HG03439 (cell line): ENCODE measurements around the gene USP32.
"Not testable (repeated sequence)": the region's sequence is repeated elsewhere in the genome, so short reads cannot be mapped to it uniquely, and the experiment has no call there.

Experiments used
- ATAC-seq: cut with Tn5 transposase; IDR thresholded peaks from one replicate; pipeline ENCODE4 v1.9.1; 2021; ENCODE audit warnings: mild to moderate bottlenecking, moderate library complexity; ENCODE audit not compliant: unreplicated experiment

Gene USP32, protein sequence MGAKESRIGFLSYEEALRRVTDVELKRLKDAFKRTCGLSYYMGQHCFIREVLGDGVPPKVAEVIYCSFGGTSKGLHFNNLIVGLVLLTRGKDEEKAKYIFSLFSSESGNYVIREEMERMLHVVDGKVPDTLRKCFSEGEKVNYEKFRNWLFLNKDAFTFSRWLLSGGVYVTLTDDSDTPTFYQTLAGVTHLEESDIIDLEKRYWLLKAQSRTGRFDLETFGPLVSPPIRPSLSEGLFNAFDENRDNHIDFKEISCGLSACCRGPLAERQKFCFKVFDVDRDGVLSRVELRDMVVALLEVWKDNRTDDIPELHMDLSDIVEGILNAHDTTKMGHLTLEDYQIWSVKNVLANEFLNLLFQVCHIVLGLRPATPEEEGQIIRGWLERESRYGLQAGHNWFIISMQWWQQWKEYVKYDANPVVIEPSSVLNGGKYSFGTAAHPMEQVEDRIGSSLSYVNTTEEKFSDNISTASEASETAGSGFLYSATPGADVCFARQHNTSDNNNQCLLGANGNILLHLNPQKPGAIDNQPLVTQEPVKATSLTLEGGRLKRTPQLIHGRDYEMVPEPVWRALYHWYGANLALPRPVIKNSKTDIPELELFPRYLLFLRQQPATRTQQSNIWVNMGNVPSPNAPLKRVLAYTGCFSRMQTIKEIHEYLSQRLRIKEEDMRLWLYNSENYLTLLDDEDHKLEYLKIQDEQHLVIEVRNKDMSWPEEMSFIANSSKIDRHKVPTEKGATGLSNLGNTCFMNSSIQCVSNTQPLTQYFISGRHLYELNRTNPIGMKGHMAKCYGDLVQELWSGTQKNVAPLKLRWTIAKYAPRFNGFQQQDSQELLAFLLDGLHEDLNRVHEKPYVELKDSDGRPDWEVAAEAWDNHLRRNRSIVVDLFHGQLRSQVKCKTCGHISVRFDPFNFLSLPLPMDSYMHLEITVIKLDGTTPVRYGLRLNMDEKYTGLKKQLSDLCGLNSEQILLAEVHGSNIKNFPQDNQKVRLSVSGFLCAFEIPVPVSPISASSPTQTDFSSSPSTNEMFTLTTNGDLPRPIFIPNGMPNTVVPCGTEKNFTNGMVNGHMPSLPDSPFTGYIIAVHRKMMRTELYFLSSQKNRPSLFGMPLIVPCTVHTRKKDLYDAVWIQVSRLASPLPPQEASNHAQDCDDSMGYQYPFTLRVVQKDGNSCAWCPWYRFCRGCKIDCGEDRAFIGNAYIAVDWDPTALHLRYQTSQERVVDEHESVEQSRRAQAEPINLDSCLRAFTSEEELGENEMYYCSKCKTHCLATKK (N-terminal part only)

DNA sequence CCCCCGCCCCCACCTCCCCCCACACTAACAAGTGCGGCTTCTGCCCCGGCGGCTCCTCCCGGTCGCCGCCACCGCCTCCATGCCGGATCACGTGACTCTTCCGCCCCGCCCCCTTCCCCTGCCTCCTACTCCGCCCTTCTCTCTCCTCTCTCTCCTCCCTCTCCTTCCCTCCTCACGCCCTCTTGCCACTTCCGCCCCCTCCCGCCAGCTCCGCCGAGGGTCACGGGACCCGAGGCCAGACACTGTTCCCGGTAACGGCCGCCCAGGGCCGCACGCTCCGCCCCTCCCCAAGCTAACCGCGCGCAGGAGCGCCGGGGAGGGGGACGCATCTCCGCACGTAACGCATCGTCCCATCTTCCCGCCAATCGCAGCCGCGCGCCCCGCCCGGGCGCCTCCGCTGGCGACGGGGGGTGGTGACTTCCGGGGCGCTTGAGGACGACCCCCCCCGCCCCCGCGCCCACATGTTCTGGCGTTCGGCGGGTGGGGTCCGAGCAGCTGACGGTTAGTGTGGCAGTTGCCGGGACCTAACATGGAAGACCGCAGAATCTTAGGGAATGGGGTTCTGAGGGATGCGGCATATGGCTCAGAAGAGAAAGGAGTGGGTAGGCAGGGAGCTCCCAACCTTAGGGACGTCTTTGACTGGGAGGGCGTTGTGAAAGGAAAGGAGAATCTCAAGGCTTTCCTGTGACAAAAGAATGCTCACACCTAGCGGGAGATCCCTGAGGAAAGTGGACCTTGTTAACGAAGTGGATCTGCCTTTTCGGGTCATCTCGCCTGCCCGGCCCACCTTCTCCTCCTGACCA is at the start of gene USP32:
USP32 (minus strand) TSS at position 92 of the 803 bp plus-strand sequence. CDS start 194 bp downstream, outside the sequence.
- ATAC-seq, result peak; percentile 87

DNA sequence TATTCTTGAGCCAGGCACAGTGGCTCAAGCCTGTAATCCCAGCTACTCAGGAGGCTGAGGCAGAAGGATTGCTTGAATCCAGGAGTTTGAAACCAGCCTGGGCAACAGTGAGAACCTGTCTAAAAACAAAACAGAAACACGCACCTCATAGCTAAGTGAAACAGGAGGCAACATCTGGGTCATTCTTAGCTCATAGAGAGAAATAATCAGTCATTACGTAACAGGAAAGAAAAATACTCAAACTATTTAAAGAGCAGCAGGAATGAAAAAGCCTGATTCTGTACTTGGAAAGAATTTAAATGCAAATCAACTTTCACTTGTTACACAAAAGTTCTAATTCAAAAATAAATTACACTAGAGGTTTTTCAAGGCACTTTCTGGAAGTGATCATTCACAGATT is 47.6 kb upstream of the USP32 start:
- no peak for ATAC-seq

DNA sequence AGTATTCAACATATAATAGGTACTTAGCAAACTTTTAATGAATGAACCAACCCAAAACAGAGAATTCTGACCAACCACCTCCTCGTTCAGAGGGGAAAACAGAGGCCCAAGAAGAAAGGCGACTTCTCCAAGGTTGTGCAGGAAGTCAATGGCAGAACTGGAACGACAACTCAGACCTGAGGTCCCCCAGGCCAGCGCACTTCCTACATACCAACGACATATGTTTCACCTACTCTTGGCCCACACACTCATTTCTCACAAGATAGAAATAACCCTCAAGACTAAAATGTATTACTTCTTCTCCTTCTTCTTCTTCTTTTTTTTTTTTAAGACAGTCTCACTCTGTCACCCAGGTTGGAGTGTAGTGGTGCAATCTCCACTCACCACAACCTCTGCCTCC is 44.7 kb upstream of the USP32 start:
- no peak for ATAC-seq

DNA sequence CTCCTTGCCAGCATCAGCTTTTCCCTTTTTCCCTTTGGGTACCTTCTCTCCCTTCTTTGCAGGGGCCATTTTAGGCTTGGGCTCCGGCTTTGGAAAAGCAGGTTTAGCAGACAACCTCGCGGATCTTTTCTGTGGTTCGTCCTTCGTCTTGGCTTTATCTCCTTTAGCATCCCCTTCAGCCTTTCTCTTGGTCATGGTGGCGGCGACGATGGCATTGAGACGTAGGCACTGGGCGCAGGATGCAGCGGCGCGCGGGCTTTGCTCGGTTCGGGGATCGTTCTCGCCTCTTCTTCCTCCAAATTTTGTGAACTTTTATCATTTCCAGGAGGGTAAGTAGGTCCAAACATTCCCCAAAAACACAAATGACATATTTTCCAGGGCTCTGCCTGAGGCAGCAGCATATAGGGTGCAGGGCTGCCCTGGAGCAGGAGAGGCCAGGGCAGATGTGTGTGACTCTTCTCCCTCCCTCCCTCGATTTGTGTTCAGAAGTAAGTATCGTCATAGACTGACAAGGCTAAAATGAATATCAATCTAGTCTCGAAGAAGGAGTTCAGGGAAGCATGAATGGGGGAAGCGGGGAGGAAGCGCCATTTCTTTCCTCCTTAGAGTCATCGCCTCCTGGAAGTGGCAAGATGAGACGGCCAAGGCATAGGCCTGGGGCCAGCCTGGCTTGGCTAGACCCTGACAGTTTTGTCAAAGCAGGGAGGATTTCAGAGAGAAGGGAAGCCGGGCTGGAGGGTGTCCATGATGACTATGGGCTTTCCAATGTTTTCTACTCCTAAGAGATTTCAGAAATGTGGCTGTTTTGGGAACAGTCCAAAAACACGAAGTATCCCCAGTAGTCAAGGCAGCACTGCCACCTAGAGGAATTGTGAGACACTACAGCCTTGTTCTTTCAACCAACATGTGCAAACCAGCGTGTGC is 43.6 kb upstream of the USP32 start:
- no peak for ATAC-seq

DNA sequence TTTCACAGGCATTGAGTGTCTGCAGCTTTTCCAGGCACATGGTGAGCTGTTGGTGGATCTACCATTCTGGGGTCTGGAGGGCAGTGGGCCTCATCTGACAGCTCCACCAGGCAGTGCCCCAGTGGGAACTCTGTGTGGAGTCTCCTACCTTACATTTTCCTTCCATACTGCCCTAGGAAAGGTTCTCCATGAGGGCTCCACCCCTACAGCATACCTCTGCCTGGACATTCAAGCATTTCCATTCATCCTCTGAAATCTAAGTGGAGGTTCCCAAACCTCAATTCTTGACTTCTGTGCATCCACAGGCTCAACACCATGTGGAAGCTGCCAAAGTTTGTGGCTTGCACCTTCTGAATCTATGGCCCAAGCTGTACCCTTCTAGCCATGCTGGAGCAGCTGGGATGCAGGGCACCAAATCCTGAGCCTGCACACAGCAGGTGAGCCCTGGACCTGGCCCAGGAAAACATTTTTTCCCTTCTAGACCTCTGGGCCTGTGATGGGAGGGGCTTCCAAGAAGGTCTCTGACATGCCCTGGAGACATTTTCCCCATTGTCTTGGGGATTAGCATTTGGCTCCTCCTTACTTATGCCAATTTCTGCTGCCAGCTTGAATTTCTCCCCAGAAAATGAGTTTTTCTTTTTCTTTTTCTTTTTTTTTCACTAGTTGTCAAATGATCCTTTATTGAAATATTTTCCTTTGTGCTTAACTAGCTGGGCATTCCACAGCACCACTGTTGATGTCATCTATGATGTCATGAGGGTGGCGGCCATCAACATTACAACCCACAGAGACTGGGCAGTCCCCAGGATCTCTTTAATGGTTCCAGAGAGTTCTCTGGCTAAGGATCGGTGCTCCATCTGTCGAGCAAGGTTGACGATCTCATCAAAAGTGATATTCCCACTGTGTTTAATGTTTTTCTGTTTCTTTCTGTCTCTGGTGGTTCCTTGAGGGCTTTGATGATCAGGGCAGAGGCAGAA is 41.4 kb upstream of the USP32 start:
- not testable (repeated sequence) for ATAC-seq

DNA sequence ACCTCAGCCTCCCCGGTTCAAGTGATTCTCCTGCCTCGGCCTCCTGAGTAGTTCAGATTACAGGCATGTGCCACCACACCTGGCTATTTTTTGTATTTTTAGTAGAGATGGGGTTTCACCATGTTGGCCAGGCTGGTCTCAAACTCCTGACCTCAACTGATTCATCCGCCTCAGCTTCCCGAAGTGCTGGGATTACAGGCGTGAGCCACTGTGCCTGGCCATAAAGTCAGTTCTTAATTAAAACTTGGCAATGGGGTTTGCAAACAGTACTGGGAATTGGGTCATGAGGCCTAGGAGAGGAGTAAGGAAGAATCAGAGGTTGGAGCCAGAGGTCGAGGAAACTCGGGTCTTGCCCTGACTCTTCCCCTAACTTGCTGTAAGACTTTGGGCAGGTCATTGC is 38.6 kb upstream of the USP32 start:
- not testable (repeated sequence) for ATAC-seq

DNA sequence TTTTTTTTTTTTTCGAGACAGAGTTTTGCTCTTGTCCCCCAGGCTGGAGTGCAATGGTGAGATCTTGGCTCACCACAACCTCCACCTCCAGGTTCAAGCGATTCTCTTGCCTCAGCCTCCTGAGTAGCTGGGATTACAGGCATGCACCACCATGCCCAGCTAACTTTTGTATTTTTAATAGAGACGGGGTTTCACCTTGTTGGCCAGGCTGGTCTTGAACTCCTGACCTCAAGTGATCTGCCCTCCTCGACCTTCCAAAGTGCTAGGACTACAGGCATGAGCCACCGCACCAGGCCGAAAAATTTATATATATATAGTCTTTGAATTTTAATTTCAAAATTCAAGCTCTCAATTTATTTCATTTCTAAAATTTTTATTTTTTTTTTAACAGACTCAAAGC is 36.6 kb upstream of the USP32 start:
- ATAC-seq, result not testable (repeated sequence)

DNA sequence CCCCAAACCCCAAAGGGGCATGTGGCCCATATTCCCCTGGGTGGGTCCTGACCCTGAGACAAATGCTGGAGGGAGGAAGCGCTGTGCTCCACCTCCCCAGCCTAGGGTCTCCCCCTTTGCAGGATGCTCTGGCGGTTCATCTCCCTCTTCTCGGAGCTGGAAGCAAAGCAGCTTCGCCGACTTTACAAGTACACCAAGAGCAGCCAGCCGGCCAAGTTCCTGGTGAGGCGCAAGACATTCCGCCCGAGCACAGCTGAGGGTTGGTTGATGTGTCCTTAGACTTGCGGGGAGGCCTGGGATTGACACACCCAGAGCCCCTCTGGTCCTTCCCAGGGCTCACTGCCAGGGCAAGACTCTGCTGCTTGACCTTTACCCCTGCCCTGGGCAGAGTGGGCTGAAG is 34.7 kb upstream of the USP32 start:
- no peak for ATAC-seq

DNA sequence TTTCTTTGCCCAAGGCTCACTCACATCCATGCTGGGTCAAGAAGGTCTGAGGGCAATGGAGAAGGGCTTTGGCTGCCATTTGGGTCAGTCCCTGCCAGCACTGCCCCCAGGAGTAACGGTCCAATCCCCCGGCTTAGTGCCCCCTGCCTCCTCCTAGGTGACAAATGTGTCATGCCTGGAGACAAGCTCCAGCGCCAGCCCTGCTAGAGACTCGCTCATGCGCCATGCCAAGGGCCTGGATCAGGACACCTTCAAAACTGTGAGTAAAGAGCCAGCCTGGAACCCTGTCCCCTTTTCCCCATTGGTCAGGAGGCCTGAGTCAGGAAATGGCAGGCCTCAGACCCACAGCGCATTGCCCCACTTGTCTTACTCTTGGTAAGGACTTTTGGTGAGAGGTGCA is 33.7 kb upstream of the USP32 start:
- ATAC-seq, result no peak

DNA sequence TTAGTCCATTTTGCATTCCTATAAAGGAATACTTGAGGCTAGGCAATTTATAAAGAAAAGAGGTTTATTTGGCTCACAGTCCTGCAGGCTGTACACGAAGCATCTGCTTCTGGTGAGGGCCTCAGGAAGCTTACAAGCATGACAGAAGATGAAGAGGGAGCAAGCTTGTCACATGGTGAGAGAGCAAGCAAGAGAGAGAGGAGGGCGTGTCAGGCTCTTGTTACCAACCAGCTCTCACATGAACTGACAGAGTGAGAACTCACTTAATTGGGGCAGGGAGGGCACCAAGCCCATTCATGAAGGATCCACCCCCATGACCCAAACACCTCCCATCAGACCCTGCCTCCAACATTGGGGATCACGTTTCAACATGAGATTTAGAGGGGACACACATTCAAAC is 31.9 kb upstream of the USP32 start:
- ATAC-seq, result no peak

DNA sequence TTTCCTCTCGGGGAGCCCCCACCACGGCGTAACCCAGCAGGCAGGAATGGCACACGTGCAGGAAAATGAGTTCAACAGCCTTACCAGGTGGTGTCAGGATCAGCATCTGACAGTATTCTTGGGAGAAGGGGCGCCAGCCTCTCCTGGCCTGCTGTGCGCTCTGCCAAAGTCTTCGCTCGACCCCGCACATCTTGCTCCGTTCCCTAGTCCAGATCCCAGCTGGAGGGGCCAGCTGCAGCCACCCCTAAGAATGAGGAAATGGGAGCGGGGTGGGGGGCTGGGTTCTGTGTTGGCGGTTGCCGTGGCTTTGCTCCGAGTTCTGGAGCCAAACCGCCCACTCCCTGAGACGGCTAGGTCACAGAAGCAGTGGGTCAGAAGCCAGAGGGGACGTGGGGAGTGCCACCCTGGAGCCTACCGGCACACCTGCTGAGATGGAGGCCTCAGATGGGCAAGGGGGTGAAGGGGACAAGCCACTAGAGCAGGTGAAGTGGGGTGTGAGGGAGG is 30.3 kb upstream of the USP32 start, which contains the start of gene CHCT1:
CHCT1 (plus strand) TSS at position 328 of the 504 bp plus-strand sequence; CDS start at position 432, 104 bp downstream.
- no peak for ATAC-seq

DNA sequence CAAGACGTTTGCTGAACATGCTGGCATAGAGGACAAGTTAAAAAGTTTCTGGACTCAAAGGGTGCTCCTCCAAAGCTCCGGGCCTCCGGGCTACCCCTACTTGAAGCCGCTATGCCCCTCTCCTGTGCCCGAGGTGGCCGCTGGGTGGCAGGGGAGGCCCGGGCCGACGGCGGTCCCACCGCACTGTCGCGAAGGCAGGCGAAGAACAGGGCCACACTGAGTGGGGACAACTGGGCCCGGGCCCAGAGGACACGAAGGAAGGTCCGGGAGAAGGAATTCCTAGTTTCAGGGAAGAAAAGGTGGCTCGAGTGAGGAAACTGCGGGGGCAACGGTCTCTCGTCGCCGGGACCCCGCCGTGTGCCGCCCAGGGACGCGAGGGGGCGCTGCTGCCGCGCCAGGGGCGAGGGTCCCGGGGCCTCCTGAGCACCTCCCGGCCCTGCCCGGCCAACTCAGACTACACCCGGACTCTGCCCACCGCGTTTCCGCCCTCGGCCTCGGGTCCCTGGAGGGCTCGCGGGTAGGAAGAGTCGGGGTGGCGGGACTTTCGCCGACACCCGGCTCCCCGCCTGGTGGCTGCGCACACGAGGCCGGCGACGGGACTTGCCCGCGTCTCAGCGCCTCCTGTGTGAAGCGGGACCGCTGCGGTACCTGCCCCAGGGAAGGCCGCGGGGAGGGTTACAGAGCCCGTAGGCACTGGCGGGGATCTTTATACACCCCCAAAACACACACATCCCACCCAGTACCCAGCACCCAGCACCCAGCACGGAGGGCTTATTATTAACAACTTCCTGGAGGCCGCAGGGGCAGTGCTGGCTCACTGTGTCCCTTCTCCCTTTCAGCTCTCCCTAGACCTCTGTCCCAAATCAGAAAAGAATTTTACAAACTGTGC is 29.6 kb upstream of the USP32 start:
- peak; percentile 88 for ATAC-seq

DNA sequence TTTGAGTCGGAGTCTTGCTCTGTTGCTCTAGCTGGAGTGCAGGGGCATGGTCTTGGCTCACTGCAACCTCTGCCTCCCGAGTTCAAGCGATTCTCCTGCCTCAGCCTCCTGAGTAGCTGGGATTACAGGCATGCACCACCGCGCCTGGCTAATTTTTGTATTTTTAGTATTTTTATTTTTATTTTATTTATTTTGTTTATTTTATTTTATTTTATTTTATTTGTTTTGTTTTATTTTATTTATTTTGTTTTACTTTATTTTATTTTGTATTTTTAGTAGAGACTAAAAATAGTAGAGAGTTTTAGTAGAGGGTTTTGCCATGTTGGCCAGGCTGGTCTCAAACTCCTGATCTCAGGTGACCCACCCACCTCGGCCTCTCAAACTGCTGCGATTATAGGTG is 27.9 kb upstream of the USP32 start:
- ATAC-seq, result not testable (repeated sequence)

DNA sequence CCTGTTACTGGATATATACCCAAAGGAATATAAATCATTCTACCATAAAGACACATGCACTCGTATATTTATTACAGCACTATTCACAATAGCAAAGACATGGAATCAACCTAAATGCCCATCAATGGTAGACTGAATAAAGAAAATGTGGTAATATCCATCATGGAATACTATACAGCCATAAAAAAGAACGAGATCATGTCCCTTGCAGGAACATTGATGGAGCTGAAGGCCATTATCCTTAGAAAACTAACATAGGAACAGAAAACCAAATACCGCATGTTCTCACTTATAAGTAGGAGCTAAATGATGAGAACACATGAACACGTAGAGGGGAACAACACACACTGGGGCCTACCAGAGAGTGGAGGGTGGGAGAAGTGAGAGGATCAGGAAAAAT is 27.1 kb upstream of the USP32 start:
- ATAC-seq, result not testable (repeated sequence)

DNA sequence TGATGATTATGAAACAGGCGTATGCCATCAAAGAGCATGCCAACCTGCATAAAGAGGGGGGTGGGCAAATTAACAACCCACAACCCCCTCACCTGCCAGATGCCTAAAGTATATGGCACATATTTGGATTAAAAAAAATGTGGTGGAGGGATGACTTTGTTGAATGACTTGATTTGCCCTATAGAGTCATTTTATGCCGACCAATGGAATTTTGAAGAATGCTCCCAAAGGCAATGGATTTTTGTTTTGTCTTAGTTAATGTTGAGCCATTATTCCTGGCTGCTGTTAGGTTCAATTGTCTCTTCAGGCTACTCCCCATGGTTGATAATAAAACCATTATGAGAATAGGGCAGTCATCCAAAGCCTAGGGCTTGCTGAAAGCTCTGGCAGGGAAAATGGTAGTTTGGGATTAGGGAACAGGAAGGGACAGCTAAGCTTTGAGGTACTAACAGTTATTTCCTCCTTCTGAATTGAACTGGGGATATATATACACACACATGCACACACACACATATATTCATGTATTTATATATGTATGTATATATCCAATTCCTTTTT is 24.5 kb upstream of the USP32 start:
- ATAC-seq, result no peak

DNA sequence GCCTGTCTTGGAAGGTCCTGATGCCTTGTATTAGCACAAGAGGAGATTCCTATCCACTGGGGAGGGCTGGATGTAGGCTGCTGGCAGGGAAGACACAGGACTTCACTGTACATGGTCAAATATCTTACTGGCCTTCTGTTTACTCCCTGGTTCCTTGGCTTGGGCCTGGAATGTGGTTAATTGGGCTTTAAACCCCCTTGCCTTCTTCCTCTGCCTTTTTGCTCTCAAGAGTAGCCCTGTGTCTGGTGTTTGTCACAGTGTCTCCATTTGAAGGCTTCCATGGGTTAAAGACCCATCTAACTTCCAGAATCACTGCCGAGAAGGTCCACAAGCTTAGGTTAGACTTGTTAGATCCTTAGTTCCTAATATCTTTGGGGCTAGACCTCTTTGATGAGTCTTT is 23.2 kb upstream of the USP32 start:
- ATAC-seq, result no peak
